ENCODE data around the gene MST1R. TPM values are rescaled to one million over a fixed set of nuclear protein-coding genes. Genes with fewer than 3 reads are reported as not detected.

The MST1R gene
- total RNA-seq, 1 donor from 2014 or later: 1.7 TPM

- DNase-seq: peak; percentile 92
- Histone ChIP-seq H3K27ac (replicated peaks) (peak within 1 kb of the TSS; percentile 90), H3K4me1 (peaks cover 15% of the 10 kb centered on the region), H3K36me3 (no peaks in the 10 kb centered on the region), H3K27me3 (ENCODE audit: low read depth) (peaks cover 3% of the 10 kb centered on the region), H3K4me3 (peak within 1 kb of the TSS; percentile 74), H3K9me3 (replicated peaks) (no peaks in the 10 kb centered on the region)
- intact Hi-C loops (cut with micrococcal nuclease): no loop called here
- TF ChIP-seq, protein P1, sequence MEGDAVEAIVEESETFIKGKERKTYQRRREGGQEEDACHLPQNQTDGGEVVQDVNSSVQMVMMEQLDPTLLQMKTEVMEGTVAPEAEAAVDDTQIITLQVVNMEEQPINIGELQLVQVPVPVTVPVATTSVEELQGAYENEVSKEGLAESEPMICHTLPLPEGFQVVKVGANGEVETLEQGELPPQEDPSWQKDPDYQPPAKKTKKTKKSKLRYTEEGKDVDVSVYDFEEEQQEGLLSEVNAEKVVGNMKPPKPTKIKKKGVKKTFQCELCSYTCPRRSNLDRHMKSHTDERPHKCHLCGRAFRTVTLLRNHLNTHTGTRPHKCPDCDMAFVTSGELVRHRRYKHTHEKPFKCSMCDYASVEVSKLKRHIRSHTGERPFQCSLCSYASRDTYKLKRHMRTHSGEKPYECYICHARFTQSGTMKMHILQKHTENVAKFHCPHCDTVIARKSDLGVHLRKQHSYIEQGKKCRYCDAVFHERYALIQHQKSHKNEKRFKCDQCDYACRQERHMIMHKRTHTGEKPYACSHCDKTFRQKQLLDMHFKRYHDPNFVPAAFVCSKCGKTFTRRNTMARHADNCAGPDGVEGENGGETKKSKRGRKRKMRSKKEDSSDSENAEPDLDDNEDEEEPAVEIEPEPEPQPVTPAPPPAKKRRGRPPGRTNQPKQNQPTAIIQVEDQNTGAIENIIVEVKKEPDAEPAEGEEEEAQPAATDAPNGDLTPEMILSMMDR (IDR thresholded peaks at IDR 0.05; ENCODE audit: borderline replicate concordance): peak; percentile 15
Measured at GRCh38 chr3:49856181-49857005, 47.3 kb downstream of the MST1R start, which contains the start of gene TRAIP. Gene TRAIP (minus strand): TSS chr3:49856564. CDS start chr3:49856453, 111 bp downstream.

DNA sequence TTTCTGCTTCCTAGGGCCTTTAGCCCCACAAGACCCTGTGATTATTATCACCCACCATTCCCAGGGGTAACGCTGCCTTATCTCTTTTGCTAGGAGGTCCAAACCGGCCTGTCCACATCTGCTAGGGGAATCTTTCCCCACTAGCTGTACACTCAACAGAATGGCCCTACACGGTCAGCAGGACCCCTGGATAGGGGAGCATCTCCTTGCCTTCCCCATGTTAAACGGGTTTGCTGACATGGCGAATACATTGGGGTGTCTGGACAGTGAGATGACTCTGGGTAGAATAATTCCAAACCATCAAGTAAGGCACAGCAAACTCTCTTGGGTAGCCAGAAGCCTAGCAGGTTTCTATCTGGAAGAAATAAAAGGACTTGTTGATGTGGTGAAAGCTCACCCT is 48.0 kb downstream of the MST1R start:
- intact Hi-C loops (cut with micrococcal nuclease): no loop called here

GRCh38 chr3:49845694-49846093 is 58.0 kb downstream of the MST1R start:
- H3K9me3 ChIP-seq (replicated peaks): no peaks in the 10 kb centered on the region
- DNase-seq: no peak
- TF ChIP-seq, protein P1 (IDR thresholded peaks at IDR 0.05; ENCODE audit: borderline replicate concordance): no peak
- intact Hi-C loops (cut with micrococcal nuclease): no loop called here
- H3K4me1 ChIP-seq: peaks cover 20% of the 10 kb centered on the region
- H3K27me3 ChIP-seq (ENCODE audit: low read depth): no peaks in the 10 kb centered on the region
- no peaks in the 10 kb centered on the region for H3K36me3 ChIP-seq
- H3K27ac ChIP-seq (replicated peaks): no peak overlapping the region
- no peak overlapping the region for H3K4me3 ChIP-seq

More for the DNA sequence above, 48.0 kb downstream of the MST1R start:
- Histone ChIP-seq H3K27ac (replicated peaks) (no peak overlapping the region), H3K36me3 (no peaks in the 10 kb centered on the region), H3K27me3 (ENCODE audit: low read depth) (no peaks in the 10 kb centered on the region), H3K4me3 (peak overlapping the region; percentile 74), H3K9me3 (replicated peaks) (no peaks in the 10 kb centered on the region), H3K4me1 (peaks cover 15% of the 10 kb centered on the region)
- TF ChIP-seq, protein P1 (IDR thresholded peaks at IDR 0.05; ENCODE audit: borderline replicate concordance): no peak
- DNase-seq: no peak

DNA sequence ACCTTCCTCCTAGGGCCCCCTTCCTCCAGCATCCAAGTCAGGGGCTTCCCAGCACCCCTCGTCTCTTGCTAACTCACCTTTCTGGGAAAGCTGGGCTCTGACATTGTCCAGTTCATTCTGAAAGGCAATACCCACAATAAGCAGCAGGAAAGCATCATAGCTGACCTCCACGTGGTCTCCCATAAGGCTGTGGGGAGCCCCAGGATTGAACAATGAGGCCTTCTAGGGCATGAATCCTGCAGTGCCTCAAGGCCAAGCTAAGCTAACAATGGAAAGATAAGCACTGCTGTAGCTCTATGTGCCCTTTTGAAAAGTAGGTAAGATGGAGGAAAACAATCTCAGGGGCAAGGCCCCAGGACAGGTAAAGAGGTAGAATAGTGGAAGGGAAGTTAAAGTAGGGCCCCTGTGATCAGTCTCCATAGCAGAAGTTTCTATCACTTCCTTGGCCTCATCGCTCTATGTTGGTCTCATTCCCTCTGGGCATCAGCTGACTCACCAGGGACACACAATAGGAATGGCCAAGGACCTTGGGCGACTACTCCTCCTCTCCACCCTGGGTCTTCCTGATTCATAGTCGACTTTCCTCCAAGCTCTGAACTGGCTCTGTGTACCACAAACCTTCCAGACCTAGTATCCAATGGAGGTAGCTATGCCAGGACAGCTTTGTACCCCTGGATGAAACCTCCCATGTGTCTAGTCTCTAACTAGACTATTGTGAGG is 59.0 kb downstream of the MST1R start:
- no peak overlapping the region for H3K27ac ChIP-seq (replicated peaks)

More for the DNA sequence above, 59.0 kb downstream of the MST1R start:
- Histone ChIP-seq H3K9me3 (replicated peaks) (no peaks in the 10 kb centered on the region), H3K4me3 (no peak overlapping the region), H3K4me1 (peaks cover 31% of the 10 kb centered on the region), H3K36me3 (no peaks in the 10 kb centered on the region), H3K27me3 (ENCODE audit: low read depth) (no peaks in the 10 kb centered on the region)
- intact Hi-C loops (cut with micrococcal nuclease): loop anchor here (5.0 kb wide), 1 partner anchor 42 kb away; the partner anchor contains the start of gene INKA1
- DNase-seq: no peak
- TF ChIP-seq, protein P1 (IDR thresholded peaks at IDR 0.05; ENCODE audit: borderline replicate concordance): no peak
